NOMO-1 treated with dmso at 0.1 percent for 144 hours (cell line): Measurements from ENCODE around the gene ELF2.
A peak's percentile ranks its signal among the peaks of the same experiment; 100 is the strongest.
"Not testable (repeated sequence)": the region's sequence is repeated elsewhere in the genome, so short reads cannot be mapped to it uniquely, and the experiment has no call there.

Experiments
- DNase-seq: peaks from one replicate; lab custom pipeline; 2025; ENCODE audit not compliant: unreplicated experiment; lab: John Stamatoyannopoulos, UW

ELF2 gene

DNA sequence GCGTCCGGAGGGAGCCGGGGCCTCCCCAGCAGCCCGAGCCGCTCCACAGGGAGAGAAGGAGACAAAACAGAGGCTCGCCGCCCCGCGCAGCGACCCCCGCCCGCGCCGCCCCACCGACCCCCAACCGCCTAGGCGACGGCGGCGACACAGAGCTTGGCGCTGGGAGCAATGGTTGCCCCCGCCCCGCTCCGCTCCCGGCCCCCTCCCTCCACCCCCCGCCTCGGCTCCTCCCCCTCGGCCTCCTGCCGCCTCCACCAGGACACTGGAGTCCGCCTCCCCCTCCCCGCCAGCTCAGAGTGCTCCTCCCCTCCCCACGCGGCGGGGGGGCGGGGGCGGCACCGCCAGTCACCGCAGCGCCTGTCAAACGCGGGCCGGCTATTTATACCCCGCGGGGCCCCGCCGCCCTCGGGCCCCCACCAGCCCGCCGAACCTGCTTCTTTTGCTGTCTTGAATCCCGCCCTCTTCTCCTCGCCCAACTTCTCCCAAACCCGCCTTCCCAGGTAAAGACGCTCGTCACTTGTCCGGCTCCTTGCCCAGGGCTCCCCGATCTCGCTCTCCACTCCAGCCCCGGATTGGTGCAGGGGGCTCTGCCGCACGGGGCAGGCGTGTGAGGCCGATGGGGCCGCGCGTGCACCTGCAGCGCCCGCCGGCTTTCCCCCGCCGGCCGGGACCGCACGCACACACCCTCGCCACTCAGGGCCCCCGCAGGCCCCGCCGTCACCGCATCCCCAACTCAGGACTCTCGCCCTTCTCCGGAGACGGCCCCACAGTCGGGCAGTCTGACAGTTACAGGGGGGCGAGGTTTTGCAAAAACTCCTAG is at the start of gene ELF2:
Gene ELF2 (minus strand): TSS at position 170 of the 820 bp plus-strand sequence. CDS start 39,517 bp downstream, outside the sequence.
- DNase-seq = peak; percentile 85

DNA sequence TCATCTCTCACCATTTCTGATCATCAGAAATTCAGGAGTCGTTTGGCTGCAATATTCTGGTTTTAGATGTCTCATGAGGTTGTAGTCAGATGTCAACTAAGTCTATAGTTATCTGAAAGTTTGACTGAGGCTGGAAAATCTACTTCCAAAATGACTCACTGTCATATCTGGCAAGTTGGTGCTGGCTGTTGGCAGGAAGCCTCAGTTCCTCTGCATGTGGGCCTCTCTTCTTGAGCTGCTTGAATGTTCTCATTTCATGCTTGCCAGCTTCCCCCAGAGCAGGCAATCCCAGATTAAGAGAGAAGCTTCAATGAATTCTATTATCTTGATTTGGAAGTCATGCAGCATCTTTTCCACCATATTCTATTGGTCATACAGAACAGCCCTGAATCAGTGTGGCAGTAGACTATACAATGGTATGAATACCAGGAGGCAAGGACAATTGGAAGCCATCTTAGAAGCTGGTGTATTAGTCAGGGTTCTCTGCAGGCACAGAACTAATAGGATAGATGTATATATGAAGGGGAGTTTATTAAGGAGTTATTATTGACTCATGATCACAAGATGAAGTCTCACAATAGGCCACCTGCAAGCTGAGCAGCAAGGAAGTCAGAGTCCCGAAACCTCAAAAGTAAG is 46.8 kb upstream of the ELF2 start:
- no peak for DNase-seq

DNA sequence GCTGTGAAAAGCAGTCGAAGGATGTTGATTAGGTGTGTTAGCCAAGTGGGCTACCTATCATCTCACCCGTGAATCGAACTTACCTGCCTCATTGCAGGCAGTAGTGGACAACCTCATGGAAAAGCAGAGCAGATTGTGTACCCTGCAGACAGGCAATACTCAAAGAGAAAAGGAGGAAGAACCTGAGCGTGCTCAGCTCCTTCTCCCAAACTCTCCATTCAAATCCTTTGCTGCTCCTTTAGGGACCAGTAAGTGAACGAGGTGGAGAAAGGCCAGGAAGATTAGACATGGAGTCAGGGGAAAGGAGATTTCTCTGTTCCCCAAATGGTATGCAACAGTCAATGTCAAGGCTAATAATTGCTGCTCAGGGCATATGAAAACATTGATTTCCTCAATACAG is 45.2 kb upstream of the ELF2 start:
- no peak for DNase-seq

DNA sequence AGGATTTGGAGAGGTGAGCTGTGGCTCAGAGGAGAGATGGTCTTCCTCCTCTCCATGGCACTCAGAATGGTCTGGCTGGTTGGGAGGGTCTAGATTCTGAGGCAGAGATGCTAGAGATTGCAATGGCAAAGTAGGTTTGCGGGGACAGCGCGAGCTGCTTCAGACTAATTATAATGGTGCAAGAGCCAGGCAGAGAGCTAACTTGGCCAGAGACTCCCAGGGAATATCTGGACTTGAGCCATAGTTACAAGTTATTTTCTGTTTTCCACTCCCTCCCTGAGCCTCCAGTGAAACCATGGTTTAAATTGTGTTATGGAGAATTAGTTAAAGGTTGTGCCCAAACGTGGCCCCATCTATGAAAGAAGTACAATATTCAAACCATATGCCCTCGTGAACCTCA is 44.7 kb upstream of the ELF2 start:
- no peak for DNase-seq

DNA sequence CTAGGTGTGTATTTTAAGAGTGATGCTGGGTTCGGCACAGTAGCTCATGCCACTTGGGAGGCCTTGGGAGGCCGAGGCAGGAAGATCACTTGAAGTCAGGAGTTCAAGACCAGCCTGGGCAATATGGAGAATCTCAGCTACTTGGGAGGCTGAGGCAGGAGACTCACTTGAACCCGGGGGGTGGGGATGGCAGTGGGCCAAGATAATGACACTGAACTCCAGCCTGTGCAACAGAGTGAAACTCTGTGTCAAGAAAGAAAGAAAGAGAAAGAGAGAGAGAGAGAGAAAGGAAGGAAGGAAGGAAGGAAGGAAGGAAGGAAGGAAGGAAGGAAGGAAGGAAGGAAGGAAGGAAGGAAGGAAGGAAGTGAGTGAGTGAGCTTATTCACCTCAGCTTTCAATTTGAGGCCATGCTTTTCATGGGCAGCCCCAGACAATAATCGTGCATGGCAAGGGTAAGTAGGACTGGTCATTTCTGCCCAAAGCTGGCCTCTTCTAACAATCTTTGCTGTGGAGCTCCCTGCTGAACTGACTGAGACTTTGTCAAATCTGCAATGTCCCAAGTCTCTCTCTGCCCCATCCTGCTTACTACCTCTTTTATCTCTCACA is 42.5 kb upstream of the ELF2 start:
- no peak for DNase-seq

DNA sequence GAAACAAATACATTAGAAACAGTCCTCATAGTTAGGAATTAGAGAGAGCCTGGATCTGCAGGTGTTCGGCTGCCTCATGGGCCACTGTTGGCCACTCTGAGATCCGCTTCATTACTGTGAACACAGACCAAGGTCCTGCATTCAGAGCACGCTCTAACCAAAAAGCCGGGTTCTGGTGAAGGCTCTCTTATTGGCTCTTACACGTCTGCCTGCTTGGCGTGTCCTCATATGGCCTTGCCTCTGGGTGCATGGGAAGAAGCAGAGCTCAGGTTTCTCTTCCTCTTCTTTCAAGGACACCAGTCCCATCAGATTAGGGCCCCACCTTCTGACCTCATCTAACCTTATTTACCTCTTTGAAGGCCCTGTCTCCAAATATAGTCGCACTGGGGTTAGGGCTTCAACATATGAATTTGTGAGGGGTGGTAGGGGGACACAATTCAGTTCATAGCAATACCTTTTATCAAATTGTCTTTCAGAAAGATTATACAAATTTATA is 37.1 kb upstream of the ELF2 start:
- DNase-seq = peak; percentile 89

DNA sequence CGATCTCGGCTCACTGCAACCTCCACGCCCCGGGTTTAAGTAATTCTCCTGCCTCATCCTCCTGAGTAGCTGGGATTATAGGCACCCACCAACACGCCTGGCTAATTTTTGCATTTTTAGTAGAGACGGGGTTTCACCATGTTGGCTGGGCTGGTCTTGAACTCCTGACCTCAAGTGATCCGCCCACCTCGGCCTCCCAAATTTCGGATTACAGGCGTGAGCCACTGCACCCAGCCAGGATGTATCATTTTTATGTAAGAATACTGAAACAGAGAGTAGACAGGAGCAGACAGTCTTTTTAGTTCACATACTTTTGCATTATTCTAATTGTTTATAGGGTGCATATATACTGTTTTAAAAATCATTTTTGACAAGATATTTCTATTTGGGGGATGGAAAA is 36.6 kb upstream of the ELF2 start:
- DNase-seq = not testable (repeated sequence)

- no peak for DNase-seq
Observed at GRCh38 chr4:139212900-139213299, 35.9 kb upstream of the ELF2 start.

GRCh38 chr4:139210486-139210885 is 33.5 kb upstream of the ELF2 start:
- no peak for DNase-seq

DNA sequence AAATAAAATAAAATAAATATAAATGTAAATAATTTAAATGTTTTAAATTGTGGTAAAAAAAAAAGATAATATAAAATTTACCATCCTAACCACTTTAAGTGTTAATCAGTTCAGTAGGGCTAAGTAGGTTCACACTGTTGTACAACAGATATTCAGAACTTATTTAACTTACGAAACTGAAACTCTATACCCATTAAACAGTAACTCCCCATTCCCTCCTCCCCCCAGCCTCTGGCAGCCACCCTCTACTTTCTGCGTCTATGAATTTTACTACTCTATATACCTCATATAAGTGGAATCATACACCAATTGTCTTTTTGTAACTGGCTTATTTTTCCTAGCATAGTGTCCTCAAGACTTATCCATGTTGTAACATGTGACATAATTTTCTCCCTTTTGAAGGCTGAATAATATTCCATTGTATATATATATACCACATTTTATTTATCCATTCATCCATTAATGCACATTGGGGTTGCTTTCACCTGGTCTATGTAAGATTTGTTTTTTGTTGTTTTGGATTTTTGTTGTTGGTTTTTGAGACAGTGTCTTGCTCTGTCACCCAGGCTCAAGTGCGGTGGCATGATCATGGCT is 32.5 kb upstream of the ELF2 start:
- no peak for DNase-seq

- DNase-seq = peak; percentile 91
Observed at GRCh38 chr4:139208404-139208945, 31.5 kb upstream of the ELF2 start.

DNA sequence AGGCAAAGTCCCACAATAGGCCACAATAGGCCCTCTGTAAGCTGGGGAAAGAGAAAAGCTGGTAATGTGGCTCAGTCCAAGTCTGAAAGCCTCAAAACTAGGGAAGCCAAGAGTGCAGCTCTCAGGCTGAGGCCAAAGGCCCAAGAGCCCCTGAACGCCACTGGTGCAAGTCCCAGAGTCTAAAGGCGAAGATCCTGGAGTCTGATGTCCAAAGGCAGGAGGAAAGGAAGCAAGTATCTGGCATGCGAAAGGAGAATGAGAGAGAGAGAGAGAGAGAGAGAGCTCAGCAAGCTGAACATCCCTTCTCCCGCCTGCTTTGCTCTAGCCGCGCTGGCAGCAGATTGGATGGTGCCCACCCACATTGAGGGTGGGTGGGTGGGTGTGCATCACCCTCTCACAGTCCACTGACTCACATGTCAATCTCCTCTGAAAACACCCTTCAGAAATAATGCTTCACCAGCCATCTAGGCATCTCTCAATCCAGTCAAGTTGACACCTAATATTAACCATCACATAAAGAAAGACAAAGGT is 30.9 kb upstream of the ELF2 start:
- no peak for DNase-seq

- DNase-seq = no peak
Observed at GRCh38 chr4:139207247-139207646, 30.2 kb upstream of the ELF2 start.

- DNase-seq = no peak
Observed at GRCh38 chr4:139202991-139203390, 26.0 kb upstream of the ELF2 start.

DNA sequence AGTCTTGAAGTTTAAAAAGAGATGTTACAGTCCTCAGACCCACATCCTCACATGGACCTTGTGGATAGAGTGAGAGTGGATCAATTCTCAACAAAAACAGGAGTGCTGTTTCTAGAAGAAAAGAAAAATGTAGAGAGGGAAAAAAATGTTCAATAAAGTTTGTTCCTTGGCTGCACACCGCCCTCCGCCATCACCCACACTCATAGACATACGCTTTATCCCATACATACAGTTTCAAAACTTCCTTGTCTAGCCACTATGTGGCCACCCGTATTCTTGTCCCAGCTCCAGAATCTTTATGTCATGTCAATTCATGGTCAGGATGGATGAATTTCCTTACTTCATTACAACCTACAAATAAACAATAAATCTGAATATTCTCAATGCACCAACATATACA is 23.5 kb upstream of the ELF2 start:
- no peak for DNase-seq

DNA sequence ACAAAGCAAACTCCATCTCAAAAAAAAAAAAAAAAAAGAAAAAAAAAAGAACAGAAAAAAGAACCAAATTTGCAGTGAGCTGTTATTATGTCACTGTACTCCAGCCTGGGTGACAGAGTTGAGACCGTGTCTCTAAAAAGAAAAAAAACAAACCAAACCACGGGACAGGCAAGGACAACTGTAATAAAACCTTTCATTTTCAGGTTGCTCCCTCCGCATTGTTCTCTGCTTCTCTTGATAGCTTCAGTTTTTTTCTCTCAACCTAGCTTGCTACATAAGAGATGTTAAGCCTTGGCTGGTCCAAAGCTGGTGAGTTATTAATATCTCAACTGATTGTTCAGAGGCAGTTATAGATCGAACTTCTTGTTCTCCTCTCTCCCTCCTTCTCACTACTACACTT is 23.1 kb upstream of the ELF2 start:
- DNase-seq = no peak

- not testable (repeated sequence) for DNase-seq
Observed at GRCh38 chr4:139197214-139197613, 20.2 kb upstream of the ELF2 start.

DNA sequence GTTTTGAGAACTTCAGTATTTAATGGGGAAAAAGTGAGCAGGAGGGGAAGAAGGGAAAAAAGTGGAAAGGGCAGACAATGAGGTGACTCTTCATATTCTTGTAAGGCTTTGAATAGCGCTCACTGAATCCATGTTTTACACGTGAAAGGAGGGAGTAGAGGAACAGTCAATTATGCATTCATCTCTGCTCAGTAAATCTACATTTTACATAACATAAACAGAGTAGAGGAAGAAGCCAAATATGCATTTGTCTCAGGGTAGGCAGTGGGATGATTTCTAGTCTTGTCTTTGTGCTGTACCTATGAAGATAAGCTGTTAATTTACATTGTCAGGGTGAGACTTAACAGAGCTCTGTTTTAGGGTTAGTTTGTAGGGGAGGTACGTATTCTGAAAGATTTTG is 19.4 kb upstream of the ELF2 start:
- DNase-seq = no peak

DNA sequence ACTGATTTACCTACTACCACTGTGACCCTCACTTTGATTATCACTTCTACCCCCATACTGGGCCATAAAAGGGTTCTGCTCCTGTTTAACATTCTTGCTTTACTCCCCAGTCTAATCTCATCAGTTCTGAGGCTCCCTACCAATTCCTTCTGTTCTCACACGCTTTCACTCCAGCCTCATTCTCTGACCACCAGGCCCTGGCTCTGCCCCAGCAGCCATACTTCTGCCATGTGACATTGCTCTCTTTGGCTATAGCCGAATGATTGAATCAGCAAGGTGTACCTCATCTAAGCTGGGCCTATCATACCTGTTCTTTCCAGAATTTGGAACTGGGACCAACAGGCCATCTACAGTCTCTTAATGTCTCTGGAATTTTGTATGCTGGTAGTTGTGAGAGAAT is 14.4 kb upstream of the ELF2 start:
- no peak for DNase-seq

- no peak for DNase-seq
Observed at GRCh38 chr4:139189972-139190371, 13.0 kb upstream of the ELF2 start.

GRCh38 chr4:139189417-139189749 is 12.4 kb upstream of the ELF2 start:
- no peak for DNase-seq
